ENCODE data around the gene AREL1. TPM values are rescaled to one million over a fixed set of nuclear protein-coding genes. Genes with fewer than 3 reads are reported as not detected.

The AREL1 gene
- polyA plus RNA-seq, 1 experiment: 55.3 TPM

GRCh38 chr14:74693191-74693590, 19.7 kb downstream of the AREL1 start:
- CTCF ChIA-PET: no interaction called here

GRCh38 chr14:74691456-74691855, 21.4 kb downstream of the AREL1 start:
- no peaks in the 10 kb centered on the region for H3K9me3 ChIP-seq (ENCODE audit: control insufficient read depth, insufficient read depth, low read length)
- no peak for TF ChIP-seq CTCF (IDR thresholded peaks at IDR 0.05; ENCODE audit: low read depth, low read length)
- no peak overlapping the region for H3K4me3 ChIP-seq (ENCODE audit: low read depth, low read length)
- CTCF ChIA-PET: no interaction called here
- POLR2A ChIA-PET: interaction anchor here (0.6 kb wide), 1 partner anchor 16 kb away, joined by 4 read pairs; no protein-coding TSS in a partner anchor
- DNase-seq (ENCODE audit: low read depth, low spot score): no peak
- no peak overlapping the region for H3K27ac ChIP-seq (ENCODE audit: low read depth, low read length)
- no peaks in the 10 kb centered on the region for H3K27me3 ChIP-seq (ENCODE audit: control insufficient read depth, insufficient read depth, low read length)

More at GRCh38 chr14:74693191-74693590, 19.7 kb downstream of the AREL1 start:
- TF ChIP-seq CTCF (IDR thresholded peaks at IDR 0.05; ENCODE audit: low read depth, low read length): no peak
- Histone ChIP-seq H3K27ac (ENCODE audit: low read depth, low read length) (no peak overlapping the region), H3K27me3 (ENCODE audit: control insufficient read depth, insufficient read depth, low read length) (no peaks in the 10 kb centered on the region), H3K9me3 (ENCODE audit: control insufficient read depth, insufficient read depth, low read length) (no peaks in the 10 kb centered on the region), H3K4me3 (ENCODE audit: low read depth, low read length) (no peak overlapping the region)
- POLR2A ChIA-PET: interaction anchor here (0.6 kb wide), 1 partner anchor 16 kb away, joined by 3 read pairs; no protein-coding TSS in a partner anchor
- no peak for DNase-seq (ENCODE audit: low read depth, low spot score)

- H3K27me3 ChIP-seq (ENCODE audit: control insufficient read depth, insufficient read depth, low read length): no peaks in the 10 kb centered on the region
- H3K27ac ChIP-seq (ENCODE audit: low read depth, low read length): no peak overlapping the region
- POLR2A ChIA-PET: no interaction called here
- H3K9me3 ChIP-seq (ENCODE audit: control insufficient read depth, insufficient read depth, low read length): no peaks in the 10 kb centered on the region
- no peak overlapping the region for H3K4me3 ChIP-seq (ENCODE audit: low read depth, low read length)
- DNase-seq (ENCODE audit: low read depth, low spot score): no peak
- CTCF ChIA-PET: no interaction called here
- no peak for TF ChIP-seq CTCF (IDR thresholded peaks at IDR 0.05; ENCODE audit: low read depth, low read length)
These were observed 26.8 kb downstream of the AREL1 start for GRCh38 chr14:74685921-74686678.

GRCh38 chr14:74685056-74685455, 27.8 kb downstream of the AREL1 start:
- TF ChIP-seq CTCF (IDR thresholded peaks at IDR 0.05; ENCODE audit: low read depth, low read length): no peak
- DNase-seq (ENCODE audit: low read depth, low spot score): no peak
- Histone ChIP-seq H3K9me3 (ENCODE audit: control insufficient read depth, insufficient read depth, low read length) (no peaks in the 10 kb centered on the region), H3K27me3 (ENCODE audit: control insufficient read depth, insufficient read depth, low read length) (no peaks in the 10 kb centered on the region), H3K27ac (ENCODE audit: low read depth, low read length) (no peak overlapping the region), H3K4me3 (ENCODE audit: low read depth, low read length) (no peak overlapping the region)
- POLR2A ChIA-PET: no interaction called here
- CTCF ChIA-PET: interaction anchor here (1.5 kb wide), 1 partner anchor 120 kb away, joined by 5 read pairs; no protein-coding TSS in a partner anchor

- DNase-seq (ENCODE audit: low read depth, low spot score): no peak
These were observed 28.4 kb downstream of the AREL1 start for GRCh38 chr14:74684434-74684833.

More at GRCh38 chr14:74684434-74684833, 28.4 kb downstream of the AREL1 start:
- ChIA-PET POLR2A (no interaction called here), CTCF (interaction anchor here (1.5 kb wide), 1 partner anchor 120 kb away, joined by 5 read pairs; no protein-coding TSS in a partner anchor)
- no peak overlapping the region for H3K27ac ChIP-seq (ENCODE audit: low read depth, low read length)
- no peak for TF ChIP-seq CTCF (IDR thresholded peaks at IDR 0.05; ENCODE audit: low read depth, low read length)
- H3K4me3 ChIP-seq (ENCODE audit: low read depth, low read length): no peak overlapping the region
- no peaks in the 10 kb centered on the region for H3K27me3 ChIP-seq (ENCODE audit: control insufficient read depth, insufficient read depth, low read length)
- H3K9me3 ChIP-seq (ENCODE audit: control insufficient read depth, insufficient read depth, low read length): no peaks in the 10 kb centered on the region
